ENCODE results near the gene LSAMP. TPM values are rescaled to one million over a fixed set of nuclear protein-coding genes. Genes with fewer than 3 reads are reported as not detected.

LSAMP gene
- total RNA-seq, 2 donors from 2014 or later, result 1.9 to 5.4 TPM

DNA sequence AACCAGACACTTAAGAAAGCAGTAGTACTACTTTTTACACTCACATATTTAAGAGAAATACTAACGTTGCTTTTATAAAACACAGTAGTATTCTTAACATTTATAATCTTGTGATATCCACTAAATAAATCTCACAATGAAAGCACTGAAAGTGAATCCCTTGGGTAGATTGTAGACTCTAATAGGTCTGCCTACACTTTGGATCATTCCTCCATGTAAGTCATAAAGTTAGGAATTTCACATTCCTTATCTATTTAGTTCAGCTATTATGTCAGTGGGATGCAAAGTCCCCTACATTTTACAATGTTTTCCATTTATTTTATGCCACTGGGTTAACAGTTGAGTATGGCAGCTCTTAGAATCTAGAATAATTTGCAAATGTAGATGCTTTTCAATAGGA is 330.7 kb downstream of the LSAMP start:
- Histone ChIP-seq H3K4me3 (no peak overlapping the region), H3K27ac (no peak overlapping the region), H3K36me3 (no peaks in the 10 kb centered on the region), H3K9me3 (no peaks in the 10 kb centered on the region), H3K4me1 (ENCODE audit: control insufficient read depth in 1 of 2, low read depth in 2 of 2) (no peaks in the 10 kb centered on the region), H3K27me3 (replicated peaks; ENCODE audit: insufficient read depth) (no peaks in the 10 kb centered on the region)
- TF ChIP-seq CTCF (IDR thresholded peaks at IDR 0.05), result no peak
- ATAC-seq (ENCODE audit: insufficient number of reproducible peaks, low FRiP score, low read depth), result no peak
- no peak for DNase-seq (ENCODE audit: low spot score)

- H3K27ac ChIP-seq, result no peak overlapping the region
- no peaks in the 10 kb centered on the region for H3K4me1 ChIP-seq (ENCODE audit: control insufficient read depth in 1 of 2, low read depth in 2 of 2)
- DNase-seq (ENCODE audit: low spot score) (no peak), ATAC-seq (ENCODE audit: insufficient number of reproducible peaks, low FRiP score, low read depth) (no peak)
- no peaks in the 10 kb centered on the region for H3K36me3 ChIP-seq
- H3K9me3 ChIP-seq, result no peaks in the 10 kb centered on the region
- H3K27me3 ChIP-seq (replicated peaks; ENCODE audit: insufficient read depth), result no peaks in the 10 kb centered on the region
- no peak for TF ChIP-seq CTCF (IDR thresholded peaks at IDR 0.05)
- no peak overlapping the region for H3K4me3 ChIP-seq
Measured at GRCh38 chr3:116112696-116113095, 332.6 kb downstream of the LSAMP start.

DNA sequence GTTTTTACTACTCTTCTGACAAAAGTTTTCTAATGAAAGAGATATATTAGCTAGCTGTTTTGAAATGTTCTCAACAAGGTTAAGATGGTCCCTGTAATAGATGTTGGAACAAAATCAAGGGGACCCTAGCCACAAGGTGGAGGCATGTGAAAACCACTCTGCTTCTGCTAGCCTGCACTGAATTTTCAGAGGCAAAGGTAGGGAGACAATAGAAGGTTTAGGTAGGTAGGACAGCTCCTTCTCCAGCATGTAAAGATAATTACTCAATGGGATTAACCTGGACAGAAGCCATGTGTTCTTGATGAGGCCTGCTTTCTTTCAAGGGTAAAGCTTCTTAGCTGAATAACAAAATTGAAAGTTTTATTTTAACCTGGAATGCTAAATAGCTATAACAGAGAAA is 333.5 kb downstream of the LSAMP start:
- H3K4me3 ChIP-seq, result no peak overlapping the region
- H3K27ac ChIP-seq, result no peak overlapping the region
- DNase-seq (ENCODE audit: low spot score) (no peak), ATAC-seq (ENCODE audit: insufficient number of reproducible peaks, low FRiP score, low read depth) (no peak)
- no peaks in the 10 kb centered on the region for H3K27me3 ChIP-seq (replicated peaks; ENCODE audit: insufficient read depth)
- no peaks in the 10 kb centered on the region for H3K4me1 ChIP-seq (ENCODE audit: control insufficient read depth in 1 of 2, low read depth in 2 of 2)
- TF ChIP-seq CTCF (IDR thresholded peaks at IDR 0.05), result no peak
- H3K36me3 ChIP-seq, result no peaks in the 10 kb centered on the region
- no peaks in the 10 kb centered on the region for H3K9me3 ChIP-seq

DNA sequence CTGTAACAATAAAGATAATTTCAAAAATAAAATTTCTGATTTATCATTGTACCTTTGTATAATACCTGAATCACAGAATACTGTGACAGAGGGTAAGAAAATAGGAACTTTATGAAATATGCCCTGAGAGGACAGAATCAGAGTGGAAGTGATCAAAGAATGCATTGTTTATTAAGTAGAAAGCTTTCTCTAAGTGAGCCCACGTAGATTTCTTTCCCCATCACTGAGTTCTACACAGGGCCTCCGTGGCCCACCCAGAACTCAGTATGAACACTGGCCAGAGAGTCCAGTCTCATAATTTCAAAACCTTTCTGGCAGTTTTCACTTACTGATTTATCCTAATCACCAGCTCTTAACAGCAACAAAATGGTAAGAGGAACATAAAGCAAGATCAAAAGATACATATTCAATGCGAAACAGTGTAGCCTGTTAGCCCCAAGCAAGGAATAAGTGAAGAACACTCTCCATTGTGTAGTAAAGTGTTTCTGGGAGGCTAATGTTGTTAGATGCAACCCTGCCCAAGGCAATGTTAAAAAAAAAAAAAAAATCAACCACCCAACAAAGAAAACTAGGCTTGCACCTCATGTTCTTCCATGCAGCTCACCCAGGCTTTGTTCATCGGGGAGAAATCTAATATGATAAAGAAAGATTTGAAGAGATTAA is 341.3 kb downstream of the LSAMP start:
- TF ChIP-seq CTCF (IDR thresholded peaks at IDR 0.05), result no peak
- no peak for ATAC-seq (ENCODE audit: insufficient number of reproducible peaks, low FRiP score, low read depth)

DNA sequence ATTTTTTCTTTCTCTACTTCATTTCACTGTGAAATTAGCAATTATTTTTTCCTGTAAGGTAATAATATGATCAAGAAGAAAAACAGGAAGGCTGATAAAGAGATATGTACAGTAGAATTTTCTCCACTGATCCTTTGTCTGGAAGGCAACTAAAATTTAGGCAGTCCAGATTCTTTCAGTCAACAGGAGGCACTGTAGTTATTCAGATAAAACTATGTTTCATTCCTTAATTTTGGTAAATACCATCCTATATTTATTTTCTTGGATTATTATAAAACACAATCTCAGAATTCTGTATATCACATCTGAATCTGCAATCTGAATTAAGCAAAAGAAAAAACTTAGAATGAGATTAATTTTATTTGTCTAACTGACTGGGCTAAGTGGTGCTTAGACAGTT is 343.2 kb downstream of the LSAMP start:
- TF ChIP-seq CTCF (IDR thresholded peaks at IDR 0.05), result no peak
- Histone ChIP-seq H3K4me3 (no peak overlapping the region), H3K9me3 (no peaks in the 10 kb centered on the region), H3K4me1 (ENCODE audit: control insufficient read depth in 1 of 2, low read depth in 2 of 2) (no peaks in the 10 kb centered on the region), H3K27ac (no peak overlapping the region), H3K27me3 (replicated peaks; ENCODE audit: insufficient read depth) (no peaks in the 10 kb centered on the region), H3K36me3 (no peaks in the 10 kb centered on the region)
- ATAC-seq (ENCODE audit: insufficient number of reproducible peaks, low FRiP score, low read depth) (no peak), DNase-seq (ENCODE audit: low spot score) (no peak)

More for the DNA sequence above, 341.3 kb downstream of the LSAMP start:
- Histone ChIP-seq H3K4me3 (no peak overlapping the region), H3K27me3 (replicated peaks; ENCODE audit: insufficient read depth) (no peaks in the 10 kb centered on the region), H3K36me3 (no peaks in the 10 kb centered on the region), H3K9me3 (no peaks in the 10 kb centered on the region), H3K27ac (no peak overlapping the region), H3K4me1 (ENCODE audit: control insufficient read depth in 1 of 2, low read depth in 2 of 2) (no peaks in the 10 kb centered on the region)
- no peak for DNase-seq (ENCODE audit: low spot score)
